Fibroblast of lung (primary cell): ENCODE results near the gene INSIG1.

ENCODE experiments used
- CTCF ChIP-seq, 2 donors: IDR thresholded peaks in 1 of 2; conservative IDR thresholded peaks in 1 of 2; 1 replicate in 1 of 2; 2 replicates in 1 of 2; pipeline ENCODE4 v1.5.1; 2011 to 2012; ENCODE audit warnings: low read length in 2 of 2, control low read depth in 1 of 2, inconsistent platforms in 1 of 2, low read depth in 1 of 2, mild to moderate bottlenecking in 1 of 2
- EZH2 ChIP-seq: IDR thresholded peaks from 2 replicates; pipeline ENCODE4 v1.5.1; 2012; ENCODE audit warnings: low read length, control low read depth, mild to moderate bottlenecking; ENCODE audit errors: missing control alignments

DNA sequence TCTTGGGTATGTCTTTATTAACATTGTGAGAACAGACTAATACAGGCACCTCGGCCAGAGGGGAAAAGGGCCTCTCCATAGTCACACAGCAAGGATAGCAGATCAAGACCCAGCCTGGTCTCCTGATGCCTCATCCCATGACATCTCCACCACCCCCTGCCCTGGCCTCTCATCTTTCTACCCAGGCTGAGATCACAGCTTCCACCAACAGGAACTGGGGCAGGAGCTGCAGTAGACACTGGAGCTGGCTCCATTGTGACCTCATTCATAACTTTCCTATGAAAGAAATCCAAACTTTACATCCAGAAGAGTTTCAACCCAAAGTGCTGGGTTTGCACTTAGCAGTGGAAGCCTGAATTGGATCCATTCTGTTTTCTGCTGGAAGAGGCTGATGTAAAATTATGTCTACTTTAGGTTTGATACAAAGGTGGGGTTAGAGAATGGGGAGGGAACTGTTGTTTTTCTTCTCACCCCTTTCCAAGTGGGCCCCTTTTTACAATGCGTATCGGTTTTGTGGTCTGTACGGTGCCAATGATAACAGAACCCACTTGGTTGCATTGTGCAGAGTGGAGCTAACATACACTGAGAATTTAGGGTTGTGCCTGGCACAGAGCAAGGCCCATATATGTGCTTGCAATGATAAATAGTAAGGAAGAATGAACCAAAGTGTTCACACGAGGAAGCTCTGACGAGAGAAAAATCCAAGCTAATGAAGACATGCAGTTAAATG is 28.6 kb upstream of the INSIG1 start:
- no peak for TF ChIP-seq CTCF (conservative IDR thresholded peaks at IDR 0.05 in 1 of 2, IDR thresholded peaks at IDR 0.05 in 1 of 2; ENCODE audit: low read depth in 1 of 2, low read length in 2 of 2)
- no peak for TF ChIP-seq EZH2
